GM18507 (cell line): Measurements from ENCODE around the gene NSG2.
"Not testable (repeated sequence)": the region's sequence is repeated elsewhere in the genome, so short reads cannot be mapped to it uniquely, and the experiment has no call there.

Source experiments
- DNase-seq: peaks from one replicate; pipeline ENCODE4 v3.0.0; 2011; ENCODE audit warnings: low read depth; ENCODE audit not compliant: insufficient read length; ENCODE audit errors: extremely low spot score
- FAIRE-seq: peaks from 2 replicates; lab custom pipeline; 2011; peaks lifted over from hg19 to GRCh38; lab: Jason Lieb, UNC

Gene NSG2

DNA sequence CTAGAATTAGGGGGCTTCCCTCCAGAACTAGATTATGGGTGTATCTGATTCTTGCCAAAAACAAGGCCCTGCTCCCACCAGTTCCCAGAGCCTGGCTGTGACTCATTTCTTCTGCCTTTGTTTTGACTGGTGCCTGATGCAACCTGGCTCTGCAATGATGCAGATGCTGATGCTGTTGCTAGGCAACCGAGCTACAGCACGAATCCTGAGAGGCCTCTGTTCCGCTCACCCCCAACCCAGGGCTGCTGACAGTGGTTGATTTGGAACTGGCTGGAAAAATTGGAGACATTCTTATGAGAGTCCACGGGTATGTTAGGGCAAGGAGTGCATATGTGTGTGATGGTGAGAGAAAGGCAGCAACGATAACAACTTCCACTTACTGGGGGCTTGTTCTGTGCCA, 100.3 kb downstream of the NSG2 start:
- FAIRE-seq (no peak), DNase-seq (no peak)

- no peak for FAIRE-seq
- DNase-seq, result no peak
These were observed 101.0 kb downstream of the NSG2 start for GRCh38 chr5:174146556-174146955.

DNA sequence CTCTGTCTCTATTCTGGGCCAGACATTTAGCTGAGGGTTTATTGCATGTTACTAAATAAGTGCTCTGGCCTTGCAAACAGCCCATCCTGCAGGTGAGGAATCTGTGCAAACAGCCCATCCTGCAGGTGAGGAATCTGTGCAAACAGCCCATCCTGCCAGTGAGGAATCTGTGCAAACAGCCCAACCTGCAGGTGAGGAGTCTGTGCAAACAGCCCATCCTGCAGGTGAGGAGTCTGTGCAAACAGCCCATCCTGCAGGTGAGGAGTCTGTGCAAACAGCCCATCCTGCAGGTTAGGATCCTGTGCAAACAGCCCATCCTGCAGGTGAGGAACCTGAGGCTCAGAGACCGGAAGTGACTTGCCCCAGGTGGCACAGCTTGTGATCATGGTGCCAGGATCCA, 101.5 kb downstream of the NSG2 start:
- DNase-seq, result not testable (repeated sequence)

GRCh38 chr5:174147551-174147950, 102.0 kb downstream of the NSG2 start:
- FAIRE-seq, result no peak
- no peak for DNase-seq

More for the DNA sequence above, 101.5 kb downstream of the NSG2 start:
- FAIRE-seq, result not testable (repeated sequence)

- DNase-seq, result no peak
- FAIRE-seq, result no peak
These were observed 103.2 kb downstream of the NSG2 start for GRCh38 chr5:174148721-174149120.

DNA sequence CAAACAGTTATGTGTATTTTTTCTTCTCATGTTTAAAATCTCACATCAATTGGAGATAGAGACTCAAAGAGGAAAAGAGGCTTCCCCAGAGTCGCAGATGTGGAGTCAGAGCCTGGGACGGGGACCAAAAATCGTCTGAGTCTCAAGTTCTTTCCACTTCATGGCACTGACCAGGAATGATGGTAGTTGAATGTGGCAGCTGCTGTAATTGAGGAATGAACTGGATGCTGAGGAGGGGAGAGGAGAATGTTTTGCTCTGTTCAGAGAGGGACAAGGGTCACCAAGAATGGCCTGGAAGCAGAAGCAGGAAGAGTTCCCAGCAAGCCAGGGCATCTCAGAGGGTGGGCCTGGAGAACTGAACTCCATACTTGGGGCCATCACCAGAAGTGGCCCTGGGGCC, 103.9 kb downstream of the NSG2 start:
- FAIRE-seq, result no peak

GRCh38 chr5:174149989-174150388, 104.5 kb downstream of the NSG2 start:
- no peak for FAIRE-seq
- DNase-seq, result no peak

More for the DNA sequence above, 103.9 kb downstream of the NSG2 start:
- no peak for DNase-seq

DNA sequence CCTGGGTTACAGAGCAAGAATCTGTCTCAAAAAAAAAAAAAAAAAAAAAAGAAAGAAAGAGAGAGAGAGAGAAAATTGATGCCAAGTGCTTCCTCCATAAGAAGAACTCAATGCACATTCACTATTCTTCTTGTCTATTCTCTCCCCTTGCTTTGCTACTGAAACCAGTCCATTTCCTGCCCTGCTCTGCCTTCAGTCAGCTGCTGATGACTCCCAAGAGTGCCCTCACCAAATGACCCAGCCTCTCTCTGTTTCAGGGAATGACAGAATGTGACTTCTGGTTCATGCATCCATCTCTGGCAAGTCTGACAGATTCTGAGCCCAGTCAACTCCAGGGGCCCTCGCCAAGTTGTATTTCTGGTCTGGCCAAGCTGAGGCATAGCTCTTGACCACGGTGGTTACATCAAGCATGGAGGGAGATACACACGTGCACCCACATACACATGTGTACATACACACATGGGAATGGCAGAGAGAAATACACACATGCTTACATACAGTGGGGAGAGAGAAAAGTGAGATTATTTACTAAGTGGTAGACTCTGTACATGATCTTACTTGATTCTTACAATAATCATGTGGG, 106.2 kb downstream of the NSG2 start:
- DNase-seq (no peak), FAIRE-seq (no peak)

- FAIRE-seq (no peak), DNase-seq (no peak)
These were observed 109.1 kb downstream of the NSG2 start for GRCh38 chr5:174154559-174154958.

DNA sequence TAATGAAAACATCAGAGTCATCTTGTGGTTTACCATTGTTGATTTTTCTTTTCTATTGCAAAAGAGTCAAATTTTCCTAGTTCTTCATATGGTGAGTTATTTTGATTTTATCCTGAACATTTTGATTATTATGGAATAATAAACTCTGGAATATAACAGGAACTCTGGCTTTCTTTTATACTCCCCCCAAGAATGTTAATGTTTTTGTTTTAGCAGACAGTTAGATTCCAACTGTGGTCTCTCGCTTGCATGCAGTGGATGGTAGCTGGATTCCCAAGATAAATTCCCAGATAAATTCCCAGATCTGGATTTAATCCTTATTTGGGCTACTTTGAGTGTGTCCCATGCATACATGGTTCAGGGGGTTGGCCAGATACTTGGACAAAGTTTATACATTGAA, 109.8 kb downstream of the NSG2 start:
- DNase-seq, result no peak
- FAIRE-seq, result no peak

DNA sequence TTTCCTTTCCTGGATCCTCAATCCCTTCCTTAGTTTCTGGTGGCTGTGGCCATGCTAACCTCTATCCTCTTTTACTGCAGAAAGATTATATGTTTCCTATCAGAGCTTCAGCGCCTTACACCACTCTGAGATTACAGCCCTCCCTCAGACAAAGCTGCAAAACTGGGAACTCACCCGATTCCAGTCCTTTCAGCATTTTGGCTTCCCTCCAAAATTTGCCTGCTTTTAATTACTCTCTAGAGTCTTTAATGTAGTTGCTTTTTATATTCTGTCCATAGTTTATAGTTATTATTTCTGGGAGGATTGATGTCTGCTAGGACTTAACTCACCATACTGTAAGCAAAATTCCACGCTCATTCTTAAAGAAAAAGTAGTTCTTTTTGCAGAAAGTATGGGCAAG, 110.2 kb downstream of the NSG2 start:
- no peak for FAIRE-seq
- no peak for DNase-seq

GRCh38 chr5:174157048-174157447, 111.5 kb downstream of the NSG2 start:
- DNase-seq, result no peak
- no peak for FAIRE-seq
